Measurements from ENCODE around the gene AGXT.

The AGXT gene

DNA sequence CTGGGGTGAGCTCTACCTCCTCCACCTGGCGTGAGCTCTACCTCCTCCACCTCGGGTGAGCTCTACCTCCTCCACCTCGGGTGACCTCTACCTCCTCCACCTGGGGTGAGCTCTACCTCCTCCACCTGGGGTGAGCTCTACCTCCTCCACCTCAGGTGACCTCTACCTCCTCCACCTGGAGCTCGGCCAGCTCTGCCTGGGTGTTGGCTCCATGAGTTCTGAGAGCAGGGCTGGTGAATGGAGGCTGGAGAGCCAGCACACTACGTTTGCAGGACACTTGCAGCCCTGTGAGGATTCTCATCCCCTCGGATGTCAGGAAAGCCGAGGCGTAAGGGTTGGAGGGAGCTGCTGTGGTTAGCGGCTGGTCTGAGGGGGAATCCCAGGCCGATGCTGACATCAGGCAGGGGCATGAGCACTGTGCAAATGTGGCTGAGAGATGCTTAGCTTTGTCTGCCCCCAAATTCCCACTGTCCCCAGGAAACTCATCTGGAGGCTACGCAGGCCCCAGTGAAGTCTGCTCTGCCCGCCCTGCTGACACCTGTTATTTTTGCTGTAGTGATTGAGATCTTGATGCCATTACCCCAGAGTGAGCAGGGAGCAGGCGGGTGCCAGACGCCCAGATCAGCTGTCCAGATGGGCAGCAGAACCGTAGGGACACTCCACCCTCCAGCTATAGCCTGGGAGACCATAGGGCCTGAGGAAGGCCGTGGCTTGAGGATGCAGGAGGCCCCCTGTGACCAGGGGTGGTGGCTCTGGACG, 40.8 kb downstream of the AGXT start:
- no peak overlapping the region for H3K27ac ChIP-seq (ENCODE audit: insufficient read depth in 1 of 2, low read depth in 1 of 2, low read length in 2 of 2, poor library complexity in 1 of 2, severe bottlenecking in 2 of 2)
- no peaks in the 10 kb centered on the region for H3K36me3 ChIP-seq (ENCODE audit: control insufficient read depth in 4 of 4, insufficient read depth in 4 of 4, low read length in 3 of 4)
- peaks cover 0 to 12% (median 1%) of the 10 kb centered on the region in 4 experiments for H3K4me1 ChIP-seq (ENCODE audit: control extremely low read depth in 1 of 4, control insufficient read depth in 4 of 4, insufficient read depth in 4 of 4, low read length in 3 of 4)
- peaks cover 0 to 13% (median 0%) of the 10 kb centered on the region in 5 experiments for H3K27me3 ChIP-seq (replicated peaks in 2 of 5; ENCODE audit: control insufficient read depth in 4 of 5, insufficient read depth in 5 of 5, low read length in 4 of 5)
- DNase-seq = no peak
- POLR2A ChIA-PET = no interaction called here
- no peaks in the 10 kb centered on the region for H3K9me3 ChIP-seq (ENCODE audit: control extremely low read depth in 1 of 5, control insufficient read depth in 4 of 5, insufficient read depth in 2 of 5, low read depth in 1 of 5, low read length in 4 of 5)
- no peak overlapping the region for H3K4me3 ChIP-seq (ENCODE audit: control insufficient read depth in 1 of 7, extremely low read depth in 1 of 7, insufficient read depth in 4 of 7, low read depth in 2 of 7, low read length in 6 of 7)
- 88% methylated on average over 10 of the region's 17 CpGs for WGBS (ENCODE audit: insufficient coverage)
- CTCF ChIA-PET = interaction anchor here (1.2 kb wide), 1 partner anchor 58 kb away, joined by 4 read pairs; no protein-coding TSS in a partner anchor

GRCh38 chr2:240911641-240912265, 43.1 kb downstream of the AGXT start:
- no peaks in the 10 kb centered on the region for H3K36me3 ChIP-seq (ENCODE audit: control insufficient read depth in 4 of 4, insufficient read depth in 4 of 4, low read length in 3 of 4)
- no peaks in the 10 kb centered on the region for H3K9me3 ChIP-seq (ENCODE audit: control extremely low read depth in 1 of 5, control insufficient read depth in 4 of 5, insufficient read depth in 2 of 5, low read depth in 1 of 5, low read length in 4 of 5)
- H3K4me1 ChIP-seq (ENCODE audit: control extremely low read depth in 1 of 4, control insufficient read depth in 4 of 4, insufficient read depth in 4 of 4, low read length in 3 of 4) = peaks cover 0 to 13% (median 4%) of the 10 kb centered on the region in 4 experiments
- H3K27me3 ChIP-seq (replicated peaks in 2 of 5; ENCODE audit: control insufficient read depth in 4 of 5, insufficient read depth in 5 of 5, low read length in 4 of 5) = peaks cover 0 to 28% (median 6%) of the 10 kb centered on the region in 5 experiments
- H3K4me3 ChIP-seq (ENCODE audit: control insufficient read depth in 1 of 7, extremely low read depth in 1 of 7, insufficient read depth in 4 of 7, low read depth in 2 of 7, low read length in 6 of 7) = no peak overlapping the region
- CTCF ChIA-PET = interaction anchor here (1.3 to 1.7 kb wide), 4 partner anchors 12 to 151 kb away, joined by 3 to 8 read pairs (median 3); no protein-coding TSS in a partner anchor
- H3K27ac ChIP-seq (ENCODE audit: insufficient read depth in 1 of 2, low read depth in 1 of 2, low read length in 2 of 2, poor library complexity in 1 of 2, severe bottlenecking in 2 of 2) = no peak overlapping the region
- POLR2A ChIA-PET = interaction anchor here (0.5 kb wide), 1 partner anchor 47 kb away, joined by 3 read pairs; no protein-coding TSS in a partner anchor
- DNase-seq = peak in 1 of 3 donors; percentile 23
- 82% methylated on average over 19 of the region's 20 CpGs for WGBS (ENCODE audit: insufficient coverage)

- Histone ChIP-seq H3K27me3 (replicated peaks in 2 of 5; ENCODE audit: control insufficient read depth in 4 of 5, insufficient read depth in 5 of 5, low read length in 4 of 5) (peaks cover 0 to 22% (median 6%) of the 10 kb centered on the region in 5 experiments), H3K36me3 (ENCODE audit: control insufficient read depth in 4 of 4, insufficient read depth in 4 of 4, low read length in 3 of 4) (no peaks in the 10 kb centered on the region), H3K4me3 (ENCODE audit: control insufficient read depth in 1 of 7, extremely low read depth in 1 of 7, insufficient read depth in 4 of 7, low read depth in 2 of 7, low read length in 6 of 7) (no peak overlapping the region), H3K9me3 (ENCODE audit: control extremely low read depth in 1 of 5, control insufficient read depth in 4 of 5, insufficient read depth in 2 of 5, low read depth in 1 of 5, low read length in 4 of 5) (no peaks in the 10 kb centered on the region), H3K4me1 (ENCODE audit: control extremely low read depth in 1 of 4, control insufficient read depth in 4 of 4, insufficient read depth in 4 of 4, low read length in 3 of 4) (peaks cover 0 to 13% (median 4%) of the 10 kb centered on the region in 4 experiments), H3K27ac (ENCODE audit: insufficient read depth in 1 of 2, low read depth in 1 of 2, low read length in 2 of 2, poor library complexity in 1 of 2, severe bottlenecking in 2 of 2) (no peak overlapping the region)
- 93% methylated on average over 12 of the region's 21 CpGs for WGBS (ENCODE audit: insufficient coverage)
- CTCF ChIA-PET = interaction anchor here (0.8 to 1.7 kb wide), 10 partner anchors 14 to 217 kb away, joined by 3 to 8 read pairs (median 3); no protein-coding TSS in a partner anchor
- no peak for DNase-seq
- POLR2A ChIA-PET = no interaction called here
Measured at GRCh38 chr2:240912878-240913809, 44.5 kb downstream of the AGXT start.

GRCh38 chr2:240913810-240914644, 45.4 kb downstream of the AGXT start:
- ChIA-PET POLR2A (no interaction called here), CTCF (interaction anchor here (0.6 to 1.7 kb wide), 15 partner anchors 9 to 216 kb away, joined by 3 to 8 read pairs (median 3); partner anchors contain the start of gene SNED1)
- no peaks in the 10 kb centered on the region for H3K9me3 ChIP-seq (ENCODE audit: control extremely low read depth in 1 of 5, control insufficient read depth in 4 of 5, insufficient read depth in 2 of 5, low read depth in 1 of 5, low read length in 4 of 5)
- no peak overlapping the region for H3K27ac ChIP-seq (ENCODE audit: insufficient read depth in 1 of 2, low read depth in 1 of 2, low read length in 2 of 2, poor library complexity in 1 of 2, severe bottlenecking in 2 of 2)
- peaks cover 0 to 13% (median 4%) of the 10 kb centered on the region in 4 experiments for H3K4me1 ChIP-seq (ENCODE audit: control extremely low read depth in 1 of 4, control insufficient read depth in 4 of 4, insufficient read depth in 4 of 4, low read length in 3 of 4)
- WGBS (ENCODE audit: insufficient coverage) = 39% methylated on average over 18 of the region's 36 CpGs
- H3K27me3 ChIP-seq (replicated peaks in 2 of 5; ENCODE audit: control insufficient read depth in 4 of 5, insufficient read depth in 5 of 5, low read length in 4 of 5) = peaks cover 0 to 22% (median 6%) of the 10 kb centered on the region in 5 experiments
- no peak overlapping the region for H3K4me3 ChIP-seq (ENCODE audit: control insufficient read depth in 1 of 7, extremely low read depth in 1 of 7, insufficient read depth in 4 of 7, low read depth in 2 of 7, low read length in 6 of 7)
- H3K36me3 ChIP-seq (ENCODE audit: control insufficient read depth in 4 of 4, insufficient read depth in 4 of 4, low read length in 3 of 4) = no peaks in the 10 kb centered on the region
- peak; percentile 52 to 65 (median 63) for DNase-seq

DNA sequence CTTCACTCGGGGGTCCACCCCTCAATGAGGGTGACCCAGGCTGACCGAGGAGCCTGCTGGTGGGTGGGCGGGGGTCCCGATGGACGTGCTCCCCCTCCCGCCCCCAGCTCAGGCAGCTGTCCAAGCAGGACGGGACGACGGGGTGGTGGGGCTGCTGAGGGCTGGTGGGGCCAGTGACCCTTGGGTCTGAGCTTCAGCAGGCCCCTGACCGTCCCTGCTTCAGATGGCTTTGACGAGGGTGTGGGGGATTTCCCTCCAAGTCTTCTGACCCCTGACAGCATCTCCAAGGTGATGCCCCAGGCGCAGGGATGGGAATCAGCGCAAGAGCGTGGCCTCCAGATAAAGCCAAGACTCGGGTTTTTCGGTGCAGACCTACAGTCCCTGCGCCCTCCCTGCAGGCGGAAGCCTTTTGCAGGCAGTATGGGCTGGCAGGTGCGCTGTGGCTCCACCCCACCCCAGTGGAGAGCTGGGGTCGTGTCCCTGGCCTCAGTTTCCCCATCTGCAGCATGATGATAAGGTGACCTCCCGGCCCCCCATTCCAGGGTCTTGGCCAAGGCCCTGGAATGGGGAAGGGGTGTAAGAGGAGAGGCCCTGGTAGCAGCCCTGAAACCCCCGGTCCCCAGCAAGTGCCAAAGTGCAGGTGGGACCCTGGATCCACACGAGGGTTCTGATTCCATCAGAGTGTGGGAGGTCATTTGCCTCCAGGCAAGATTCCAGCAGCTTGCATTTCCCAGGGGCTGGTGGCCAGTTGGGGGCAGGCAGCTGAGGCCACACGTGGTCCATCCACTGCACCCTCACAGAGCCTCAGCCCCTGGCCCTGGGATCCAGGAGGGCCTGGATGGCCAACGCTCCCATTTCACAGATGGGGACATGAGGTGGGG, 46.3 kb downstream of the AGXT start:
- 83% methylated on average over 15 of the region's 25 CpGs for WGBS (ENCODE audit: insufficient coverage)
- no peak overlapping the region for H3K4me3 ChIP-seq (ENCODE audit: control insufficient read depth in 1 of 7, extremely low read depth in 1 of 7, insufficient read depth in 4 of 7, low read depth in 2 of 7, low read length in 6 of 7)

More for the DNA sequence above, 46.3 kb downstream of the AGXT start:
- Histone ChIP-seq H3K27ac (ENCODE audit: insufficient read depth in 1 of 2, low read depth in 1 of 2, low read length in 2 of 2, poor library complexity in 1 of 2, severe bottlenecking in 2 of 2) (no peak overlapping the region), H3K27me3 (replicated peaks in 2 of 5; ENCODE audit: control insufficient read depth in 4 of 5, insufficient read depth in 5 of 5, low read length in 4 of 5) (peaks cover 0 to 22% (median 6%) of the 10 kb centered on the region in 5 experiments), H3K9me3 (ENCODE audit: control extremely low read depth in 1 of 5, control insufficient read depth in 4 of 5, insufficient read depth in 2 of 5, low read depth in 1 of 5, low read length in 4 of 5) (no peaks in the 10 kb centered on the region), H3K4me1 (ENCODE audit: control extremely low read depth in 1 of 4, control insufficient read depth in 4 of 4, insufficient read depth in 4 of 4, low read length in 3 of 4) (peaks cover 0 to 13% (median 4%) of the 10 kb centered on the region in 4 experiments), H3K36me3 (ENCODE audit: control insufficient read depth in 4 of 4, insufficient read depth in 4 of 4, low read length in 3 of 4) (no peaks in the 10 kb centered on the region)
- ChIA-PET CTCF (interaction anchor here (0.6 to 1.6 kb wide), 11 partner anchors 10 to 215 kb away, joined by 3 to 7 read pairs (median 3); partner anchors contain the start of gene SNED1), POLR2A (no interaction called here)
- no peak for DNase-seq
